Measurements from ENCODE around the gene CCDC88B. TPM values are rescaled to one million over a fixed set of nuclear protein-coding genes. Genes with fewer than 3 reads are reported as not detected.

Gene CCDC88B
- total RNA-seq, 4 donors from 2014 or later = 0.98 to 5.2 (median 2.1) TPM

DNA sequence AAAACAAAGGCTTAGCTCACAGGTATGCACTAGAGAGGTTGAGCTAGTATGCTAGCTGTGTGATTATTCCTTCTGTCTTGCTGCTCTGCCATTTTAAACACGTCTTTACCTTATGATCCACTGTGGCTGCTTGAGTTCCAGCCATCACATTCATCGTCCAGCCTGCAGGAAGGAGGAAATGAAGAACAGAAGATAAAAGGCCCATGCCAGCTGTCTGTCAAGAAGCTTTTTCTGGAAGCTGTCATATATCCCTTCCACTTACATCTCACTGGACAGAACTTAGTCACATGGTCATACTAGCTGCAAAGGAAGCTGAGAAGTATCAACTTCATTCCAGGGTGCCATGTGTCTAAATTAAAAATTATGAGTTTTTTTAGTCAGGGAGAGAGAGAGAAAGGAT lies 12.6 kb upstream of the CCDC88B start:
- in situ Hi-C loops (cut with MboI; ENCODE audit: low sequenced_read_pairs in 4 of 4) = no loop called here
- TF ChIP-seq, protein P1, sequence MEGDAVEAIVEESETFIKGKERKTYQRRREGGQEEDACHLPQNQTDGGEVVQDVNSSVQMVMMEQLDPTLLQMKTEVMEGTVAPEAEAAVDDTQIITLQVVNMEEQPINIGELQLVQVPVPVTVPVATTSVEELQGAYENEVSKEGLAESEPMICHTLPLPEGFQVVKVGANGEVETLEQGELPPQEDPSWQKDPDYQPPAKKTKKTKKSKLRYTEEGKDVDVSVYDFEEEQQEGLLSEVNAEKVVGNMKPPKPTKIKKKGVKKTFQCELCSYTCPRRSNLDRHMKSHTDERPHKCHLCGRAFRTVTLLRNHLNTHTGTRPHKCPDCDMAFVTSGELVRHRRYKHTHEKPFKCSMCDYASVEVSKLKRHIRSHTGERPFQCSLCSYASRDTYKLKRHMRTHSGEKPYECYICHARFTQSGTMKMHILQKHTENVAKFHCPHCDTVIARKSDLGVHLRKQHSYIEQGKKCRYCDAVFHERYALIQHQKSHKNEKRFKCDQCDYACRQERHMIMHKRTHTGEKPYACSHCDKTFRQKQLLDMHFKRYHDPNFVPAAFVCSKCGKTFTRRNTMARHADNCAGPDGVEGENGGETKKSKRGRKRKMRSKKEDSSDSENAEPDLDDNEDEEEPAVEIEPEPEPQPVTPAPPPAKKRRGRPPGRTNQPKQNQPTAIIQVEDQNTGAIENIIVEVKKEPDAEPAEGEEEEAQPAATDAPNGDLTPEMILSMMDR (IDR thresholded peaks at IDR 0.05 in 4 of 5, conservative IDR thresholded peaks at IDR 0.05 in 1 of 5) = no peak
- no peak for TF ChIP-seq POLR2A (IDR thresholded peaks at IDR 0.05)
- Histone ChIP-seq H3K9me3 (no peaks in the 10 kb centered on the region), H3K27me3 (no peaks in the 10 kb centered on the region), H3K27ac (no peak overlapping the region), H3K4me3 (no peak overlapping the region), H3K36me3 (no peaks in the 10 kb centered on the region), H3K4me1 (peaks cover 0 to 8% of the 10 kb centered on the region in 2 donors)
- ATAC-seq (no peak), DNase-seq (no peak)
- intact Hi-C loops (cut with DNase I; ENCODE audit: low total_unique reads) = no loop called here

DNA sequence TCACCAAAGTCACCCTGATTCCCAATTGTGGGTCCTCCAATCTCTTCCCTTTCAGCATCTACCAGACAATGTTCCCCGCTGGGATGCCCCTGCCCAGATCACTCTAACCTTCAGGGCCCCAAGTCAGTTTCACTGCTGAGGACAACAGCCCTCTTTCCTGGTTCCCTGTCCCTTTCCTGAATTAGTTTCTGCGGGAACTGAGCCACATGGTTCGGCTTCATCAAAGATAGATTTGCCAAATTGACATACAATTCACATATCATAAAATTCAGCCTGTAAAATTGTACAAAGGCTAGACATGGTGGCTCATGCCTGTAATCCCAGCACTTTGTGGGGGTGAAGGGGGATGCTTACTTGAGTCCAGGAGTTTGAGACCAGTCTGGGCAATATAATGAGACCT lies 12.0 kb upstream of the CCDC88B start:
- no peaks in the 10 kb centered on the region for H3K36me3 ChIP-seq
- ATAC-seq (no peak), DNase-seq (no peak)
- intact Hi-C loops (cut with DNase I; ENCODE audit: low total_unique reads) (no loop called here), in situ Hi-C loops (cut with MboI; ENCODE audit: low sequenced_read_pairs in 4 of 4) (no loop called here)
- no peak overlapping the region for H3K27ac ChIP-seq
- no peaks in the 10 kb centered on the region for H3K27me3 ChIP-seq
- H3K9me3 ChIP-seq = no peaks in the 10 kb centered on the region
- peaks cover 0 to 8% of the 10 kb centered on the region in 2 donors for H3K4me1 ChIP-seq
- TF ChIP-seq, protein P1 (IDR thresholded peaks at IDR 0.05 in 4 of 5, conservative IDR thresholded peaks at IDR 0.05 in 1 of 5) = no peak
- TF ChIP-seq POLR2A (IDR thresholded peaks at IDR 0.05) = no peak
- no peak overlapping the region for H3K4me3 ChIP-seq

DNA sequence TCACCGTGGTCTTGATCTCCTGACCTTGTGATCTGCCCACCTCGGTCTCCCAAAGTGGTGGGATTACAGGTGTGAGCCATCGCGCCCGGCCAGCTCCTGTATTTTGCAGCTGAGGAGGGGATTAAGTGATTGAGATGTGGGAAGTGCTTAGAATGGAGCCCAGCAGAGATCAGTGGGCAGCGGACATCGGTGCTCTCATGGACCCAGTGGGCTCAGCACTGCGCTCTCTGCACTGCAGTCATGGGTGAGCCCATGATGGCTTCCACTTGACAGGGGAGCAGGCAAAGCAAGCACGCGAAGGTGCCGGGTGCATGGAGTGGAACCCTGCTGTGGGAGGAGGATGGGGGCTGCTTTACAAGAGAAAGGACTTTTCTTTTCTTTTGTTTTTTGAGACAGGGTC lies 9.1 kb upstream of the CCDC88B start:
- no peak for DNase-seq
- intact Hi-C loops (cut with DNase I; ENCODE audit: low total_unique reads) = no loop called here
- TF ChIP-seq, protein P1 (IDR thresholded peaks at IDR 0.05 in 4 of 5, conservative IDR thresholded peaks at IDR 0.05 in 1 of 5) = no peak
- TF ChIP-seq POLR2A (IDR thresholded peaks at IDR 0.05) = no peak
- Histone ChIP-seq H3K27me3 (no peaks in the 10 kb centered on the region), H3K4me3 (no peak overlapping the region), H3K36me3 (no peaks in the 10 kb centered on the region), H3K9me3 (no peaks in the 10 kb centered on the region), H3K27ac (no peak overlapping the region), H3K4me1 (peaks cover 0 to 8% of the 10 kb centered on the region in 2 donors)
- no peak for ATAC-seq
- in situ Hi-C loops (cut with MboI; ENCODE audit: low sequenced_read_pairs in 4 of 4) = no loop called here

DNA sequence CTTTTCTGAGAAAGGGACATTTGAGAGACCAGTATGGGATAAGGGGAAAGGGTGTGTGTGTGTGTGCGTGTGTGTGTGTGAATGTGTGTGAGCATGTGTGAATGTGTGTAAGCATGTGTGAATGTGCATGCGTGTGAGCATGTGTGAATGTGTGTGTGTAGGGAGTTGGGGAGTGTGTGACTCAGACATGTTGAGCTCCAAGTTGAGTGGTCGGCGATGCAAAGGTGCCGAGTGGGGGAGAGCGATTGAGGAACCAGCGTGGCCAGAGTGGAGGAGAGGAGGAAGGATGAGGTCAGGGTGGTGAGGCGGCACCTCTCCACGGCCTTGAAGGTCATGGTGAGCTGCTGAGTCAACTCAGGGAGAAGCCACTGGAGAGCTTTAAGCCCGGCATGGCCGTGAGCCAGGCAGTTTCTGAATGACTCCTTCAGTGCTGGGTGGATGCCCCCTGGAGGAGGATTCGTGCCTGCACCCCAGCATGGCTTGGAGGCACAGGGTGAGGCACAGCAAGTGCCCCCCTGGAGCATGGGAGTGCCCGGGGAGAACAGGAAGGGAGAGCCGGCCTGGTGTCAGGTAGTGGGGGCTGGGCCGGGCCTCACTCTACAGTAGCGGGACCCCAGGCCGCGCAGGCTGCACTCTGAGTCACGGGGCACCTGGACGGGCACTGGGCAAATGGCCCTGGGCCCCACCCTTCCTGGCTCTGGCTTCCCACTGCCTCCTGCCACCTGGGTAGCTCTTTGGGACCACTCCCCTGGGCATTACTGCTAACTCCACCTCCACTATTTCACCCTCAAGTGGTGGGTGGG lies 8.2 kb upstream of the CCDC88B start:
- no peak for TF ChIP-seq POLR2A (IDR thresholded peaks at IDR 0.05)
- TF ChIP-seq, protein P1 (IDR thresholded peaks at IDR 0.05 in 4 of 5, conservative IDR thresholded peaks at IDR 0.05 in 1 of 5) = peak in 2 of 5 experiments; percentile 23 to 33
- Histone ChIP-seq H3K27me3 (no peaks in the 10 kb centered on the region), H3K27ac (no peak overlapping the region), H3K4me1 (peaks cover 0 to 8% of the 10 kb centered on the region in 2 donors), H3K36me3 (no peaks in the 10 kb centered on the region), H3K9me3 (no peaks in the 10 kb centered on the region), H3K4me3 (no peak overlapping the region)
- peak in 1 of 2 donors; percentile 39 for ATAC-seq
- peak in 1 of 2 donors; percentile 69 for DNase-seq
- in situ Hi-C loops (cut with MboI; ENCODE audit: low sequenced_read_pairs in 4 of 4) = no loop called here
- intact Hi-C loops (cut with DNase I; ENCODE audit: low total_unique reads) = no loop called here
